Measurements from ENCODE around the gene CPLANE2. TPM values are rescaled to one million over a fixed set of nuclear protein-coding genes. Genes with fewer than 3 reads are reported as not detected.

Gene CPLANE2
- total RNA-seq, 2 donors from 2014 or later, result 9.3 to 14.6 TPM

GRCh38 chr1:16186655-16187235 is 50.2 kb downstream of the CPLANE2 start:
- Histone ChIP-seq H3K27ac (no peak overlapping the region), H3K27me3 (replicated peaks; ENCODE audit: insufficient read depth) (no peaks in the 10 kb centered on the region), H3K9me3 (no peaks in the 10 kb centered on the region), H3K4me3 (no peak overlapping the region), H3K4me1 (ENCODE audit: control insufficient read depth in 1 of 2, low read depth in 2 of 2) (peaks cover 12 to 33% of the 10 kb centered on the region in 2 donors), H3K36me3 (no peaks in the 10 kb centered on the region)
- DNase-seq (ENCODE audit: low spot score) (no peak), ATAC-seq (ENCODE audit: insufficient number of reproducible peaks, low FRiP score, low read depth) (no peak)
- no peak for TF ChIP-seq CTCF (IDR thresholded peaks at IDR 0.05)

GRCh38 chr1:16184557-16185303 is 52.3 kb downstream of the CPLANE2 start:
- Histone ChIP-seq H3K4me3 (no peak overlapping the region), H3K4me1 (ENCODE audit: control insufficient read depth in 1 of 2, low read depth in 2 of 2) (peaks cover 23 to 34% of the 10 kb centered on the region in 2 donors), H3K27me3 (replicated peaks; ENCODE audit: insufficient read depth) (no peaks in the 10 kb centered on the region), H3K36me3 (no peaks in the 10 kb centered on the region), H3K9me3 (no peaks in the 10 kb centered on the region), H3K27ac (no peak overlapping the region)
- DNase-seq (ENCODE audit: low spot score), result no peak
- TF ChIP-seq CTCF (IDR thresholded peaks at IDR 0.05), result no peak
- no peak for ATAC-seq (ENCODE audit: insufficient number of reproducible peaks, low FRiP score, low read depth)

- Histone ChIP-seq H3K27ac (peak overlapping the region; percentile 24 to 94), H3K4me3 (no peak overlapping the region), H3K9me3 (no peaks in the 10 kb centered on the region), H3K4me1 (ENCODE audit: control insufficient read depth in 1 of 2, low read depth in 2 of 2) (peaks cover 23 to 34% of the 10 kb centered on the region in 2 donors), H3K27me3 (replicated peaks; ENCODE audit: insufficient read depth) (no peaks in the 10 kb centered on the region), H3K36me3 (no peaks in the 10 kb centered on the region)
- no peak for ATAC-seq (ENCODE audit: insufficient number of reproducible peaks, low FRiP score, low read depth)
- no peak for TF ChIP-seq CTCF (IDR thresholded peaks at IDR 0.05)
- DNase-seq (ENCODE audit: low spot score), result no peak
Measured at GRCh38 chr1:16183765-16184556, 53.0 kb downstream of the CPLANE2 start.

- H3K27me3 ChIP-seq (replicated peaks; ENCODE audit: insufficient read depth), result no peaks in the 10 kb centered on the region
- DNase-seq (ENCODE audit: low spot score) (no peak), ATAC-seq (ENCODE audit: insufficient number of reproducible peaks, low FRiP score, low read depth) (no peak)
- TF ChIP-seq CTCF (IDR thresholded peaks at IDR 0.05), result no peak
- H3K9me3 ChIP-seq, result no peaks in the 10 kb centered on the region
- H3K27ac ChIP-seq, result peak overlapping the region; percentile 24 to 94
- H3K4me3 ChIP-seq, result no peak overlapping the region
- H3K36me3 ChIP-seq, result no peaks in the 10 kb centered on the region
- peaks cover 23 to 33% of the 10 kb centered on the region in 2 donors for H3K4me1 ChIP-seq (ENCODE audit: control insufficient read depth in 1 of 2, low read depth in 2 of 2)
Measured at GRCh38 chr1:16183179-16183578, 53.8 kb downstream of the CPLANE2 start.
